ENCODE results near the gene SPAG7.

SPAG7 gene

GRCh38 chr17:4941319-4941610, 26.4 kb downstream of the SPAG7 start:
- TF ChIP-seq SALL2 (tag by site-specific recombination; IDR thresholded peaks at IDR 0.05; ENCODE audit: borderline replicate concordance) (no peak), ZNF785 (tag by site-specific recombination; IDR thresholded peaks at IDR 0.05) (no peak), ZNF610 (tag by site-specific recombination; IDR thresholded peaks at IDR 0.05; ENCODE audit: borderline replicate concordance) (no peak), ZNF175 (tag by site-specific recombination; IDR thresholded peaks at IDR 0.05) (no peak), ZNF555 (tag by site-specific recombination; conservative IDR thresholded peaks at IDR 0.05) (no peak), ZXDB (tag by site-specific recombination; IDR thresholded peaks at IDR 0.05) (no peak), ZNF449 (tag by site-specific recombination; IDR thresholded peaks at IDR 0.05) (no peak), ZNF280C (tag by site-specific recombination; IDR thresholded peaks at IDR 0.05) (no peak), PRDM4 (tag by site-specific recombination; IDR thresholded peaks at IDR 0.05) (no peak), ZNF394 (tag by site-specific recombination; IDR thresholded peaks at IDR 0.05; ENCODE audit: borderline replicate concordance) (no peak), YY1 (tag by site-specific recombination; IDR thresholded peaks at IDR 0.05) (no peak), KLF1 (tag by site-specific recombination; IDR thresholded peaks at IDR 0.05) (no peak), ZNF169 (tag by site-specific recombination; IDR thresholded peaks at IDR 0.05) (no peak), PRDM2 (tag by site-specific recombination; IDR thresholded peaks at IDR 0.05; ENCODE audit: borderline replicate concordance) (no peak), ZNF747 (tag by site-specific recombination; IDR thresholded peaks at IDR 0.05) (no peak), SETDB1 (IDR thresholded peaks at IDR 0.05; ENCODE audit: insufficient read length, low read length) (no peak), ZSCAN23 (tag by site-specific recombination; IDR thresholded peaks at IDR 0.05) (no peak)
- peak overlapping the region; percentile 93 for H3K27ac ChIP-seq (ENCODE audit: extremely low read depth, low read depth, low read length)
- H3K36me3 ChIP-seq (ENCODE audit: control insufficient read depth in 2 of 2, insufficient read depth in 1 of 2, low read length in 2 of 2): peaks cover 44 to 76% of the 10 kb centered on the region in 2 experiments
- peak overlapping the region; percentile 87 for H3K4me3 ChIP-seq (ENCODE audit: low read depth, low read length)
- peaks cover 17% of the 10 kb centered on the region for H3K4me1 ChIP-seq (ENCODE audit: control insufficient read depth, insufficient read depth, low read length)
- ChIA-PET CTCF (interaction anchor here (0.6 to 3.0 kb wide), 3 partner anchors 11 to 38 kb away, joined by 3 to 20 read pairs (median 6); partner anchors contain the start of gene CHRNE), POLR2A (interaction anchor here (2.7 kb wide), 1 partner anchor 27 kb away, joined by 106 read pairs; the partner anchor contains the start of gene SPAG7)
- no peaks in the 10 kb centered on the region for H3K9me3 ChIP-seq (ENCODE audit: control insufficient read depth, insufficient read depth, low read depth, low read length)
